NT2/D1 (cell line): ENCODE data around the gene PCDHGC3.
A peak's percentile ranks its signal among the peaks of the same experiment; 100 is the strongest.

Source experiments
- DNase-seq: peaks from one replicate; pipeline ENCODE4 v3.0.0-alpha.2; 2011; ENCODE audit warnings: low read depth, low spot score
- H3K27me3 ChIP-seq: 2 replicates; pipeline ENCODE4 v1.6.0; 2011; ENCODE audit warnings: mild to moderate bottlenecking; ENCODE audit not compliant: insufficient read length, insufficient read depth
- H3K36me3 ChIP-seq: 2 replicates; pipeline ENCODE4 v1.6.1; 2011; ENCODE audit warnings: mild to moderate bottlenecking, low read length, mixed read lengths; ENCODE audit not compliant: insufficient read depth, insufficient read length
- H3K4me1 ChIP-seq: 2 replicates; pipeline ENCODE4 v1.5.1; 2011; ENCODE audit not compliant: insufficient read depth, insufficient read length
- H3K4me3 ChIP-seq: 2 replicates; pipeline ENCODE4 v1.5.1; 2011; ENCODE audit warnings: low read depth; ENCODE audit not compliant: insufficient read length
- H3K9ac ChIP-seq: 2 replicates; pipeline ENCODE4 v1.6.0; 2011; ENCODE audit warnings: low read depth; ENCODE audit not compliant: insufficient read length
- H3K9me3 ChIP-seq: 2 replicates; pipeline ENCODE4 v1.5.1; 2011; ENCODE audit warnings: mild to moderate bottlenecking, low read length; ENCODE audit not compliant: insufficient read depth
- SUZ12 ChIP-seq: IDR thresholded peaks from 2 replicates; pipeline ENCODE4 v1.6.1; 2011; ENCODE audit not compliant: insufficient read length, insufficient read depth; ENCODE audit errors: extremely low read depth
- YY1 ChIP-seq: IDR thresholded peaks from 2 replicates; pipeline ENCODE4 v1.6.1; 2011; ENCODE audit not compliant: insufficient read length, insufficient read depth
- ZNF274 ChIP-seq: IDR thresholded peaks from 2 replicates; pipeline ENCODE4 v1.6.1; 2011; ENCODE audit warnings: mild to moderate bottlenecking, low read depth, low read length

Gene PCDHGC3

DNA sequence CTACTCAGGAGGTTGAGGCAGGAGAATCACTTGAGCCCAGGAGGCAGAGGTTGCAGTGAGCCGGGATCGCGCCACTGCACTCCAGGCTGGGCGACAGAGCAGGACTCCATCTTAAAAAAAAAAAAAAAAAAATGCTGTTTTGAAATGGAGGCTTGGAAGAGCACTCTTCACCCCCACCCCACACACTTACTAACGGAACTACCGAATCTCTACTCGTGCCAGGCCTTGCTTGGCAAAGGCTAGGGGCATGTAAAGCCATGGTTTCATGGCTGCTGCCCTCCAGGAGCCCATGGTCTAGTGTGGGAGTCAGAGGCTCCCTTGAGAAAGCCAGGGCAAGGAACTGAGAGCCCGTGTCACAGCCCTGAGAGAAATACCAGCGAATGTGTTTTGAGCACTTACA lies 34.4 kb downstream of the PCDHGC3 start:
- no peak overlapping the region for H3K9ac ChIP-seq
- H3K36me3 ChIP-seq = peaks cover 25% of the 10 kb centered on the region
- no peaks in the 10 kb centered on the region for H3K9me3 ChIP-seq
- H3K27me3 ChIP-seq = no peaks in the 10 kb centered on the region
- no peak for DNase-seq
- peaks cover 16% of the 10 kb centered on the region for H3K4me1 ChIP-seq
- no peak overlapping the region for H3K4me3 ChIP-seq
- no peak for TF ChIP-seq YY1
- no peak for TF ChIP-seq ZNF274
- no peak for TF ChIP-seq SUZ12

DNA sequence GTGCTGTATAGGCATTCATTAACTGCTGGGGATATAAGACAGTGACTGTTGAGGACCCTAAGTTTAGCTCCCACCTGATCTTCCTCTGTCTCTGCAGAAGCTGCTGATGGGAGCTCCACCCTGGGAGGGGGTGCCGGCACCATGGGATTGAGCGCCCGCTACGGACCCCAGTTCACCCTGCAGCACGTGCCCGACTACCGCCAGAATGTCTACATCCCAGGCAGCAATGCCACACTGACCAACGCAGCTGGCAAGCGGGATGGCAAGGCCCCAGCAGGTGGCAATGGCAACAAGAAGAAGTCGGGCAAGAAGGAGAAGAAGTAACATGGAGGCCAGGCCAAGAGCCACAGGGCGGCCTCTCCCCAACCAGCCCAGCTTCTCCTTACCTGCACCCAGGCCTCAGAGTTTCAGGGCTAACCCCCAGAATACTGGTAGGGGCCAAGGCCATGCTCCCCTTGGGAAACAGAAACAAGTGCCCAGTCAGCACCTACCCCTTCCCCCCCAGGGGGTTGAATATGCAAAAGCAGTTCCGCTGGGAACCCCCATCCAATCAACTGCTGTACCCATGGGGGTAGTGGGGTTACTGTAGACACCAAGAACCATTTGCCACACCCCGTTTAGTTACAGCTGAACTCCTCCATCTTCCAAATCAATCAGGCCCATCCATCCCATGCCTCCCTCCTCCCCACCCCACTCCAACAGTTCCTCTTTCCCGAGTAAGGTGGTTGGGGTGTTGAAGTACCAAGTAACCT lies 35.3 kb downstream of the PCDHGC3 start:
- H3K36me3 ChIP-seq = peaks cover 24% of the 10 kb centered on the region
- DNase-seq = no peak
- TF ChIP-seq SUZ12 = no peak
- no peak for TF ChIP-seq YY1
- no peak for TF ChIP-seq ZNF274
- no peak overlapping the region for H3K4me3 ChIP-seq
- no peaks in the 10 kb centered on the region for H3K9me3 ChIP-seq
- no peaks in the 10 kb centered on the region for H3K27me3 ChIP-seq
- peaks cover 16% of the 10 kb centered on the region for H3K4me1 ChIP-seq
- no peak overlapping the region for H3K9ac ChIP-seq

DNA sequence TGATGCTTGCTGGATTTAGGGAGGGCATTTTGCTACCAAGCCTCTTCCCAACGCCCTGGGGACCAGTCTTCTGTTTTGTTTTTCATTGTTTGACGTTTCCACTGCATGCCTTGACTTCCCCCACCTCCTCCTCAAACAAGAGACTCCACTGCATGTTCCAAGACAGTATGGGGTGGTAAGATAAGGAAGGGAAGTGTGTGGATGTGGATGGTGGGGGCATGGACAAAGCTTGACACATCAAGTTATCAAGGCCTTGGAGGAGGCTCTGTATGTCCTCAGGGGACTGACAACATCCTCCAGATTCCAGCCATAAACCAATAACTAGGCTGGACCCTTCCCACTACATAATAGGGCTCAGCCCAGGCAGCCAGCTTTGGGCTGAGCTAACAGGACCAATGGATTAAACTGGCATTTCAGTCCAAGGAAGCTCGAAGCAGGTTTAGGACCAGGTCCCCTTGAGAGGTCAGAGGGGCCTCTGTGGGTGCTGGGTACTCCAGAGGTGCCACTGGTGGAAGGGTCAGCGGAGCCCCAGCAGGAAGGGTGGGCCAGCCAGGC lies 36.1 kb downstream of the PCDHGC3 start:
- peaks cover 16% of the 10 kb centered on the region for H3K4me1 ChIP-seq
- H3K9ac ChIP-seq = no peak overlapping the region
- no peak for DNase-seq
- H3K4me3 ChIP-seq = no peak overlapping the region
- H3K36me3 ChIP-seq = peaks cover 28% of the 10 kb centered on the region
- H3K9me3 ChIP-seq = no peaks in the 10 kb centered on the region
- TF ChIP-seq SUZ12 (no peak), ZNF274 (no peak), YY1 (no peak)
- H3K27me3 ChIP-seq = no peaks in the 10 kb centered on the region

DNA sequence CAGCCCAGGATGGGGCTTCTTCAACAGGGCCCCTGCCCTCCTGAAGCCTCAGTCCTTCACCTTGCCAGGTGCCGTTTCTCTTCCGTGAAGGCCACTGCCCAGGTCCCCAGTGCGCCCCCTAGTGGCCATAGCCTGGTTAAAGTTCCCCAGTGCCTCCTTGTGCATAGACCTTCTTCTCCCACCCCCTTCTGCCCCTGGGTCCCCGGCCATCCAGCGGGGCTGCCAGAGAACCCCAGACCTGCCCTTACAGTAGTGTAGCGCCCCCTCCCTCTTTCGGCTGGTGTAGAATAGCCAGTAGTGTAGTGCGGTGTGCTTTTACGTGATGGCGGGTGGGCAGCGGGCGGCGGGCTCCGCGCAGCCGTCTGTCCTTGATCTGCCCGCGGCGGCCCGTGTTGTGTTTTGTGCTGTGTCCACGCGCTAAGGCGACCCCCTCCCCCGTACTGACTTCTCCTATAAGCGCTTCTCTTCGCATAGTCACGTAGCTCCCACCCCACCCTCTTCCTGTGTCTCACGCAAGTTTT lies 36.7 kb downstream of the PCDHGC3 start:
- Histone ChIP-seq H3K9ac (peak overlapping the region; percentile 74), H3K27me3 (no peaks in the 10 kb centered on the region), H3K4me3 (peak overlapping the region; percentile 60), H3K36me3 (peaks cover 34% of the 10 kb centered on the region), H3K4me1 (peaks cover 16% of the 10 kb centered on the region), H3K9me3 (no peaks in the 10 kb centered on the region)
- TF ChIP-seq SUZ12 (no peak), ZNF274 (no peak), YY1 (no peak)
- peak; percentile 74 for DNase-seq

DNA sequence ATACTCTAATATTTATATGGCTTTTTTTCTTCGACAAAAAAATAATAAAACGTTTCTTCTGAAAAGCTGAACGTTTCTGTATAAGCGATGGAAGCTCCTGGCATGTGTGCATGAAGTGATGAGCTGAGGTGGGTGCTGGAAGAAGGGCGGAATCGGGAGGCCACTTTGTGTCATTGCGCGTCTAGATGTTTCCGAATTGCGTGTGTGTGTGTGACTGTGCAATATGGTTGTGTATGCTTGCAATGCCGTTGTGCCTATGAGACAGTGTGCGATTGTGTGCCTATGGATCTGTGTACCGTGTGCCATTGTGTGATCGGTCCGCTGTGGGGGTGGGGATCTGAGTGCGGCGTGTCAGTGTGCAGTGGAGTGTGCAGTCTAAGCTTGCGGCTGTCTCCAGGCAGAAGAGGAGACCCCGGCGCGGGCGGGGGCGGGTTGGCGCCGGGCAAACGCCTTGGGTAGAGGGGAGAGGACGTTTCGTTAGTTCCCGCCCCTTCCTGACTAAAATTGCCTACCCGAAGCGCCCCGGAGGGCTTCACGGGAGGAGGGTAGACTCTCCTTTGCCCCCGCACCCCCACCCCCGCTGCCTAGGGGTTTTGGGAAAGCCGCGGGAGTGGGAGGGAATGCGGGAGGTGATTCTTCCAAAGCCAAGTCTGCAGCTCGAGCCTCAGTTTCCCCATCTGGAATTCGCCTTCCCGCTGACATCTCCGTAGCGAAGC lies 37.3 kb downstream of the PCDHGC3 start:
- Histone ChIP-seq H3K9ac (peak overlapping the region; percentile 74), H3K4me1 (peaks cover 13% of the 10 kb centered on the region), H3K36me3 (peaks cover 40% of the 10 kb centered on the region), H3K27me3 (no peaks in the 10 kb centered on the region), H3K4me3 (peak overlapping the region; percentile 60), H3K9me3 (no peaks in the 10 kb centered on the region)
- no peak for DNase-seq
- TF ChIP-seq SUZ12 (no peak), YY1 (no peak), ZNF274 (no peak)

DNA sequence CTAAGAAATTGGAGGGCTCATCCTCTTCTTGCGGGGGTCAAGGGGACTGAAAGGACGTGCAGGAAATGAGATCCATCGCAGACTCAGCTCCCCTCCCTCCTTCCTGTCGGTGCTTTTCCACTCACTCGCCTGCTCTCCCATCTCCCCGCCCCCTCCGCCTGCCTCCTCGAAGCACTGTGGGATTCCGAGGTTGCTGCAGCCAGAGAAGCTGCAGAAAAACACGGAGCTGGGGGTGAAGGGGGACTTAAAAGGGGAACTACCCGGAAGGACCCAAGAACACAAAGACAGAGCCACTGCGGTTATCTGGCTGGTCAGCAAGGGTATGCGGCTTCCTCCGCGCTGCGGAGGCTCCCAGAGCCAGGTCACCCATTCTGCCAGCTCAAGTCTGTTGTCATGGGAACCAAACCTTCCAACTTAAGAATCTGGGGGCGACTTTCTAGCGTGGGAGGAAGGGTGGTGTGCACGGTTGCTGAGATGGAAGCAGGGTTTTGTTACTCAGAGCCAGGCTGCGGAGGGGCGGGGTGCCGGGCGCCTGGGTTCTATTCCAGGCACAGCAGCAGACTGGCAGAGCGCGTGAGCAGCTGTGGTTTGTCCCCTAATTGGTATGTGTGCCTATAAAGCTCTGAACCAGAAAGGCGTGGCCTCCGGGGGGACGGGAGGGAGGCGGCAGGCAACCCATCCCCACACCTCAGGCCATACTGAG lies 38.0 kb downstream of the PCDHGC3 start:
- Histone ChIP-seq H3K4me3 (peak overlapping the region; percentile 60), H3K36me3 (peaks cover 46% of the 10 kb centered on the region), H3K9ac (peak overlapping the region; percentile 74), H3K27me3 (no peaks in the 10 kb centered on the region), H3K4me1 (peaks cover 10% of the 10 kb centered on the region), H3K9me3 (no peaks in the 10 kb centered on the region)
- TF ChIP-seq SUZ12 (no peak), YY1 (no peak), ZNF274 (no peak)
- DNase-seq = no peak
